ENCODE data around the gene AURKB. TPM values are rescaled to one million over a fixed set of nuclear protein-coding genes. Genes with fewer than 3 reads are reported as not detected.
A peak's percentile ranks its signal among the peaks of the same experiment; 100 is the strongest.

AURKB gene
- total RNA-seq, 1 donor from 2014 or later = 1.2 TPM

- ATAC-seq = peak; percentile 64
- intact Hi-C loops (cut with DNase I) = no loop called here
Observed at GRCh38 chr17:8192070-8192815, 18.1 kb downstream of the AURKB start.

GRCh38 chr17:8190506-8190905 is 19.9 kb downstream of the AURKB start:
- DNase-seq (ENCODE audit: missing footprints) (no peak), ATAC-seq (no peak)
- intact Hi-C loops (cut with DNase I) = no loop called here

More at GRCh38 chr17:8192070-8192815, 18.1 kb downstream of the AURKB start:
- DNase-seq (ENCODE audit: missing footprints) = peak; percentile 82

GRCh38 chr17:8189711-8190477 is 20.5 kb downstream of the AURKB start, which contains the start of gene BORCS6:
Gene BORCS6 (minus strand): TSS chr17:8190180. CDS start chr17:8190140, 40 bp downstream.
- peak; percentile 76 for ATAC-seq
- intact Hi-C loops (cut with DNase I) = loop anchor here (5.0 kb wide), 1 partner anchor 107 kb away; the partner anchor contains the start of gene SLC25A35

GRCh38 chr17:8189041-8189710 is 21.2 kb downstream of the AURKB start:
- DNase-seq (ENCODE audit: missing footprints) = peak; percentile 71
- intact Hi-C loops (cut with DNase I) = loop anchor here (5.0 kb wide), 1 partner anchor 108 kb away; the partner anchor contains the start of gene SLC25A35
- no peak for ATAC-seq

More at GRCh38 chr17:8189711-8190477, 20.5 kb downstream of the AURKB start, which contains the start of gene BORCS6:
- peak; percentile 99 for DNase-seq (ENCODE audit: missing footprints)

GRCh38 chr17:8188263-8188839 is 22.0 kb downstream of the AURKB start:
- DNase-seq (ENCODE audit: missing footprints) (no peak), ATAC-seq (no peak)
- intact Hi-C loops (cut with DNase I) = loop anchor here (5.0 kb wide), 1 partner anchor 109 kb away; the partner anchor contains the start of gene SLC25A35

GRCh38 chr17:8187517-8188262 is 22.7 kb downstream of the AURKB start:
- intact Hi-C loops (cut with DNase I) = loop anchor here (1.0 to 5.0 kb wide), 4 partner anchors 23 to 110 kb away; partner anchors contain the start of gene SLC25A35
- DNase-seq (ENCODE audit: missing footprints) (peak; percentile 87), ATAC-seq (peak; percentile 60)

GRCh38 chr17:8186787-8187516 is 23.4 kb downstream of the AURKB start:
- intact Hi-C loops (cut with DNase I) = loop anchor here (1.0 to 5.0 kb wide), 6 partner anchors 22 to 110 kb away; partner anchors contain the start of genes CTC1 and SLC25A35
- DNase-seq (ENCODE audit: missing footprints) (peak; percentile 93), ATAC-seq (peak; percentile 77)

- no peak for DNase-seq (ENCODE audit: missing footprints)
- intact Hi-C loops (cut with DNase I) = loop anchor here (1.0 to 5.0 kb wide), 5 partner anchors 22 to 111 kb away; partner anchors contain the start of genes CTC1 and SLC25A35
- ATAC-seq = no peak
Observed at GRCh38 chr17:8186446-8186786, 24.0 kb downstream of the AURKB start.

- intact Hi-C loops (cut with DNase I) = loop anchor here (1.0 to 5.0 kb wide), 5 partner anchors 21 to 111 kb away; partner anchors contain the start of genes CTC1 and SLC25A35
- peak; percentile 90 for DNase-seq (ENCODE audit: missing footprints)
- ATAC-seq = peak; percentile 39
Observed at GRCh38 chr17:8185582-8186445, 24.6 kb downstream of the AURKB start.

- DNase-seq (ENCODE audit: missing footprints) (no peak), ATAC-seq (no peak)
- intact Hi-C loops (cut with DNase I) = no loop called here
Observed at GRCh38 chr17:8176998-8177731, 33.2 kb downstream of the AURKB start.

- ATAC-seq (peak; percentile 72), DNase-seq (ENCODE audit: missing footprints) (peak; percentile 95)
- intact Hi-C loops (cut with DNase I) = no loop called here
Observed at GRCh38 chr17:8176197-8176940, 34.0 kb downstream of the AURKB start, which contains the start of gene TMEM107. Gene TMEM107 (minus strand): TSS chr17:8176380. CDS start chr17:8176286, 94 bp downstream.

GRCh38 chr17:8175795-8176196 is 34.6 kb downstream of the AURKB start:
- ATAC-seq (peak; percentile 21), DNase-seq (ENCODE audit: missing footprints) (peak; percentile 68)
- intact Hi-C loops (cut with DNase I) = no loop called here

- intact Hi-C loops (cut with DNase I) = no loop called here
- DNase-seq (ENCODE audit: missing footprints) (no peak), ATAC-seq (no peak)
Observed at GRCh38 chr17:8173871-8174322, 36.5 kb downstream of the AURKB start.

- peak; percentile 91 for ATAC-seq
- intact Hi-C loops (cut with DNase I) = no loop called here
- DNase-seq (ENCODE audit: missing footprints) = peak; percentile 75
Observed at GRCh38 chr17:8173056-8173870, 37.1 kb downstream of the AURKB start.
